ENCODE results near the gene PIWIL4. TPM values are rescaled to one million over a fixed set of nuclear protein-coding genes. Genes with fewer than 3 reads are reported as not detected.

PIWIL4 gene
- total RNA-seq, 1 donor from 2014 or later: 1.9 TPM

- Mint-ChIP-seq H3K27me3 (peaks cover 23% of the 10 kb centered on the region), H3K36me3 (ENCODE audit: insufficient read depth) (no peaks in the 10 kb centered on the region), H3K4me1 (ENCODE audit: low read depth) (no peaks in the 10 kb centered on the region), H3K9me3 (ENCODE audit: low read depth) (no peaks in the 10 kb centered on the region), H3K27ac (no peak overlapping the region), H3K4me3 (ENCODE audit: low read depth) (no peak overlapping the region)
- no peak for TF ChIP-seq CTCF (IDR thresholded peaks at IDR 0.05; ENCODE audit: unreplicated experiment)
- DNase-seq (ENCODE audit: low spot score, unreplicated experiment): no peak
Measured at GRCh38 chr11:94648789-94649188, 81.6 kb downstream of the PIWIL4 start.

- no peak for TF ChIP-seq CTCF (IDR thresholded peaks at IDR 0.05; ENCODE audit: unreplicated experiment)
- no peaks in the 10 kb centered on the region for H3K4me1 Mint-ChIP-seq (ENCODE audit: low read depth)
- peaks cover 20% of the 10 kb centered on the region for H3K27me3 Mint-ChIP-seq
- H3K27ac Mint-ChIP-seq: no peak overlapping the region
- H3K36me3 Mint-ChIP-seq (ENCODE audit: insufficient read depth): no peaks in the 10 kb centered on the region
- no peak overlapping the region for H3K4me3 Mint-ChIP-seq (ENCODE audit: low read depth)
- H3K9me3 Mint-ChIP-seq (ENCODE audit: low read depth): no peaks in the 10 kb centered on the region
- DNase-seq (ENCODE audit: low spot score, unreplicated experiment): no peak
Measured at GRCh38 chr11:94649254-94649653, 82.1 kb downstream of the PIWIL4 start.

- H3K9me3 Mint-ChIP-seq (ENCODE audit: low read depth): no peaks in the 10 kb centered on the region
- H3K27me3 Mint-ChIP-seq: peaks cover 13% of the 10 kb centered on the region
- no peak overlapping the region for H3K4me3 Mint-ChIP-seq (ENCODE audit: low read depth)
- no peaks in the 10 kb centered on the region for H3K4me1 Mint-ChIP-seq (ENCODE audit: low read depth)
- no peak for TF ChIP-seq CTCF (IDR thresholded peaks at IDR 0.05; ENCODE audit: unreplicated experiment)
- DNase-seq (ENCODE audit: low spot score, unreplicated experiment): no peak
- H3K27ac Mint-ChIP-seq: no peak overlapping the region
- H3K36me3 Mint-ChIP-seq (ENCODE audit: insufficient read depth): no peaks in the 10 kb centered on the region
Measured at GRCh38 chr11:94649964-94650623, 82.9 kb downstream of the PIWIL4 start.

- Mint-ChIP-seq H3K9me3 (ENCODE audit: low read depth) (no peaks in the 10 kb centered on the region), H3K27me3 (peaks cover 8% of the 10 kb centered on the region), H3K4me3 (ENCODE audit: low read depth) (no peak overlapping the region), H3K4me1 (ENCODE audit: low read depth) (no peaks in the 10 kb centered on the region), H3K27ac (no peak overlapping the region), H3K36me3 (ENCODE audit: insufficient read depth) (no peaks in the 10 kb centered on the region)
- no peak for TF ChIP-seq CTCF (IDR thresholded peaks at IDR 0.05; ENCODE audit: unreplicated experiment)
- no peak for DNase-seq (ENCODE audit: low spot score, unreplicated experiment)
Measured at GRCh38 chr11:94650756-94651155, 83.6 kb downstream of the PIWIL4 start.

GRCh38 chr11:94652735-94653284 lies 85.6 kb downstream of the PIWIL4 start:
- Mint-ChIP-seq H3K27ac (no peak overlapping the region), H3K9me3 (ENCODE audit: low read depth) (peaks cover 5% of the 10 kb centered on the region), H3K27me3 (peaks cover 10% of the 10 kb centered on the region), H3K4me3 (ENCODE audit: low read depth) (no peak overlapping the region), H3K4me1 (ENCODE audit: low read depth) (no peaks in the 10 kb centered on the region), H3K36me3 (ENCODE audit: insufficient read depth) (peaks cover 2% of the 10 kb centered on the region)
- TF ChIP-seq CTCF (IDR thresholded peaks at IDR 0.05; ENCODE audit: unreplicated experiment): no peak
- DNase-seq (ENCODE audit: low spot score, unreplicated experiment): no peak
